ENCODE measurements around the gene NPAS3.

- TF ChIP-seq CTCF (IDR thresholded peaks at IDR 0.05; ENCODE audit: extremely low read depth in 1 of 2, insufficient read depth in 1 of 2, low read depth in 1 of 2, low read length in 2 of 2) (no peak), POLR2A (IDR thresholded peaks at IDR 0.05; ENCODE audit: low read depth, low read length) (no peak), POLR2AphosphoS5 (IDR thresholded peaks at IDR 0.05; ENCODE audit: insufficient read depth, low read depth, low read length) (no peak), EZH2 (IDR thresholded peaks at IDR 0.05; ENCODE audit: borderline replicate concordance, low read depth, low read length, severe bottlenecking) (no peak)
- TF ChIP-seq, protein P1, sequence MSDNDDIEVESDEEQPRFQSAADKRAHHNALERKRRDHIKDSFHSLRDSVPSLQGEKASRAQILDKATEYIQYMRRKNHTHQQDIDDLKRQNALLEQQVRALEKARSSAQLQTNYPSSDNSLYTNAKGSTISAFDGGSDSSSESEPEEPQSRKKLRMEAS (IDR thresholded peaks at IDR 0.05; ENCODE audit: insufficient read depth, insufficient read length), result no peak
These were observed 525.1 kb downstream of the NPAS3 start for GRCh38 chr14:33463731-33464130.

All from endothelial cell of umbilical vein (primary cell).